Bronchial epithelial cell (primary cell): Measurements from ENCODE around the gene ELP1. TPM values are rescaled to one million over a fixed set of nuclear protein-coding genes. Genes with fewer than 3 reads are reported as not detected.
A peak's percentile ranks its signal among the peaks of the same experiment; 100 is the strongest.
"Not testable (repeated sequence)": the region's sequence is repeated elsewhere in the genome, so short reads cannot be mapped to it uniquely, and the experiment has no call there.

Experiments used
- DNase-seq: peaks from one replicate; pipeline ENCODE4 v3.0.0-alpha.2; 2010; ENCODE audit warnings: low read depth
- FAIRE-seq: peaks from 2 replicates; lab custom pipeline; 2011; peaks lifted over from hg19 to GRCh38; lab: Jason Lieb, UNC
- H3K27me3 ChIP-seq: 2 replicates; pipeline ENCODE4 v1.5.1; 2011; ENCODE audit warnings: low read length; ENCODE audit not compliant: control insufficient read depth, insufficient read depth
- H3K36me3 ChIP-seq: 2 replicates; pipeline ENCODE4 v1.5.1; 2011; ENCODE audit warnings: low read length; ENCODE audit not compliant: control insufficient read depth, insufficient read depth
- H3K4me3 ChIP-seq: 2 replicates; pipeline ENCODE4 v1.5.1; 2011; ENCODE audit warnings: mild to moderate bottlenecking, low read depth, low read length, control low read depth
- total RNA-seq: library from RNA; depleted of rRNA; stranded (reverse); fragments of >200 nt; gene quantifications from 2 replicates; pipeline ENCODE4 v1.2.1, GENCODE V29; 2014
- TF ChIP-seq, protein P1 (sequence below): IDR thresholded peaks from 2 replicates; pipeline ENCODE4 v1.5.1; 2011; ENCODE audit warnings: mild to moderate bottlenecking, moderate library complexity, low read length, control low read depth, inconsistent platforms; ENCODE audit not compliant: insufficient read depth, severe bottlenecking

The ELP1 gene
- total RNA-seq, 1 donor from 2014 or later = 37.9 TPM

GRCh38 chr9:108924466-108924865 lies 9.5 kb downstream of the ELP1 start:
- Histone ChIP-seq H3K36me3 (peaks cover 20% of the 10 kb centered on the region), H3K4me3 (no peak overlapping the region), H3K27me3 (no peaks in the 10 kb centered on the region)
- no peak for DNase-seq
- TF ChIP-seq, protein P1, sequence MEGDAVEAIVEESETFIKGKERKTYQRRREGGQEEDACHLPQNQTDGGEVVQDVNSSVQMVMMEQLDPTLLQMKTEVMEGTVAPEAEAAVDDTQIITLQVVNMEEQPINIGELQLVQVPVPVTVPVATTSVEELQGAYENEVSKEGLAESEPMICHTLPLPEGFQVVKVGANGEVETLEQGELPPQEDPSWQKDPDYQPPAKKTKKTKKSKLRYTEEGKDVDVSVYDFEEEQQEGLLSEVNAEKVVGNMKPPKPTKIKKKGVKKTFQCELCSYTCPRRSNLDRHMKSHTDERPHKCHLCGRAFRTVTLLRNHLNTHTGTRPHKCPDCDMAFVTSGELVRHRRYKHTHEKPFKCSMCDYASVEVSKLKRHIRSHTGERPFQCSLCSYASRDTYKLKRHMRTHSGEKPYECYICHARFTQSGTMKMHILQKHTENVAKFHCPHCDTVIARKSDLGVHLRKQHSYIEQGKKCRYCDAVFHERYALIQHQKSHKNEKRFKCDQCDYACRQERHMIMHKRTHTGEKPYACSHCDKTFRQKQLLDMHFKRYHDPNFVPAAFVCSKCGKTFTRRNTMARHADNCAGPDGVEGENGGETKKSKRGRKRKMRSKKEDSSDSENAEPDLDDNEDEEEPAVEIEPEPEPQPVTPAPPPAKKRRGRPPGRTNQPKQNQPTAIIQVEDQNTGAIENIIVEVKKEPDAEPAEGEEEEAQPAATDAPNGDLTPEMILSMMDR = no peak
- FAIRE-seq = no peak

GRCh38 chr9:108921200-108921599 lies 12.7 kb downstream of the ELP1 start:
- TF ChIP-seq, protein P1 = no peak
- FAIRE-seq (no peak), DNase-seq (no peak)
- H3K36me3 ChIP-seq = peaks cover 15% of the 10 kb centered on the region
- no peaks in the 10 kb centered on the region for H3K27me3 ChIP-seq
- H3K4me3 ChIP-seq = no peak overlapping the region

DNA sequence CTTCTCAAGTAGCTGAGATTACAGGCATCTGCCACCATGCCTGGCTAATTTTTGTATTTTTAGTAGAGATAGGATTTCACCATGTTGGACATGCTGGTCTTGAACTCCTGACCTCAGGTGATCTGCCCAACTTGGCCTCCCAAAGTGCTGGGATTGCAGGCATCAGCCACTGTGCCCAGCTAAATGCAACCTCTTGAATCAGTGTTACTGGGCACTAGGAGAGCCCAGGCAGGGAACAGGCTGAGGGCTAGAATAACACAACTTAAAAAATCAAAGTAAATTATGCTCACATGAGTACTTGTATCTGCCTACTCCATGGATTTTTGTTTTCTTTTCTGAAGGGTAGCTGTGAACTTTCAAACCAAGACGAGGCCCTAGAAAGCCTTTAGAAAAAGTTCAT lies 13.5 kb downstream of the ELP1 start:
- H3K4me3 ChIP-seq, FAIRE-seq, DNase-seq, H3K27me3 ChIP-seq: not testable (repeated sequence)
- H3K36me3 ChIP-seq = peaks cover 17% of the 10 kb centered on the region

- TF ChIP-seq, protein P1 = no peak
- DNase-seq (peak; percentile 29), FAIRE-seq (no peak)
- H3K4me3 ChIP-seq = no peak overlapping the region
- peaks cover 17% of the 10 kb centered on the region for H3K36me3 ChIP-seq
- H3K27me3 ChIP-seq = no peaks in the 10 kb centered on the region
Measured at GRCh38 chr9:108919517-108919916, 14.4 kb downstream of the ELP1 start.

DNA sequence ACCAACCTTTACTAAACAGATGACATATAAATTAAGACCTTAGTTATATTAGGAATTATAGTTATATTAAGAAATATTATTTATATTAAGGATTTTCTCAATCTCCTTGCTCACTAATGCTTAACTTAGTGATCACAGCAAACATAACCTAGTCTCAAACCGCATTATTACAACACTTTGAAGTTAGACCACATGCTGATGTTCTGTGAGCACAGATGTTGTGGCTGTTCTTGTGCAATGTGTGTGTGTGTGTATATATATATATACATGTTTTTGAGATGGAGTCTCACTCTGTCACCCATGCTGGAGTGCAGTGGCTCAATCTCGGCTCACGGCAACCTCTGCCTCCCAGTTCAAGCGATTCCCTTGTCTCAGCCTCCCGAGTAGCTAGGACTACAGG lies 20.5 kb downstream of the ELP1 start:
- Histone ChIP-seq H3K27me3 (no peaks in the 10 kb centered on the region), H3K36me3 (peaks cover 26% of the 10 kb centered on the region), H3K4me3 (no peak overlapping the region)
- TF ChIP-seq, protein P1 = no peak
- DNase-seq = no peak
- no peak for FAIRE-seq

GRCh38 chr9:108911820-108912219 lies 22.1 kb downstream of the ELP1 start:
- Histone ChIP-seq H3K27me3 (no peaks in the 10 kb centered on the region), H3K4me3 (no peak overlapping the region), H3K36me3 (peaks cover 28% of the 10 kb centered on the region)
- DNase-seq (no peak), FAIRE-seq (no peak)
- TF ChIP-seq, protein P1 = no peak
